Adrenal gland (tissue), 5 donors: ENCODE data around the gene FAM181A.

Experiments used
- POLR2A ChIP-seq, 2 donors: fragments of 450-650 bp; IDR thresholded peaks; one replicate each; pipeline ENCODE4 v1.6.1; 2017; ENCODE audit warnings: antibody characterized with exemption in 2 of 2, mild to moderate bottlenecking in 2 of 2, moderate library complexity in 1 of 2
- TF ChIP-seq, protein P1 (sequence below), 6 experiments: fragments of 450-650 bp in 4 of 6; fragments of 200-600 bp in 2 of 6; sonication (generic) in 1 of 6; IDR thresholded peaks; 1 replicate in 5 of 6; 2 replicates in 1 of 6; pipeline versions ENCODE4 v1.5.1 to v1.8.0; 2016 to 2021; ENCODE audit warnings: antibody characterized with exemption in 6 of 6, mild to moderate bottlenecking in 2 of 6, moderate library complexity in 1 of 6
- donor health status: DM: no; HTN: no; CAD: no.

DNA sequence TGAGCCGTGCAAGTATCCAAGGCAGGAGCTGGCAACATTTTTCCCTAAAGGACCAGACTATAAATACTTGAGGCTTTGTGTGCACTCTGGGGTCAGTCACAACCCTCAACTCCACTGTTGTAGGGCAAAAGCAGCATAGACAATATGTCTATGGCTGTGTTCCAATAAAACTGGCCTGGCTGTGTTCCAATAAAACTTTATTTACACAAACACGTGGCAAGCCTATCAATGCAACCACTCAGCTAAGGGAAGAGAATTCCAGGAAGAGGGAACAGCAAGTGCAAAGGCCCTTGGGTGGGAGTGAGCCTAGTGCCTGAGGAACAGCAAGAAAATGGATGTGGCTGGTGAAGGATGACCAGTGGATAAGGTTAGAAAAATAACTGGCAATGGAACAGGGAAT is 11.3 kb upstream of the FAM181A start:
- TF ChIP-seq, protein P1, sequence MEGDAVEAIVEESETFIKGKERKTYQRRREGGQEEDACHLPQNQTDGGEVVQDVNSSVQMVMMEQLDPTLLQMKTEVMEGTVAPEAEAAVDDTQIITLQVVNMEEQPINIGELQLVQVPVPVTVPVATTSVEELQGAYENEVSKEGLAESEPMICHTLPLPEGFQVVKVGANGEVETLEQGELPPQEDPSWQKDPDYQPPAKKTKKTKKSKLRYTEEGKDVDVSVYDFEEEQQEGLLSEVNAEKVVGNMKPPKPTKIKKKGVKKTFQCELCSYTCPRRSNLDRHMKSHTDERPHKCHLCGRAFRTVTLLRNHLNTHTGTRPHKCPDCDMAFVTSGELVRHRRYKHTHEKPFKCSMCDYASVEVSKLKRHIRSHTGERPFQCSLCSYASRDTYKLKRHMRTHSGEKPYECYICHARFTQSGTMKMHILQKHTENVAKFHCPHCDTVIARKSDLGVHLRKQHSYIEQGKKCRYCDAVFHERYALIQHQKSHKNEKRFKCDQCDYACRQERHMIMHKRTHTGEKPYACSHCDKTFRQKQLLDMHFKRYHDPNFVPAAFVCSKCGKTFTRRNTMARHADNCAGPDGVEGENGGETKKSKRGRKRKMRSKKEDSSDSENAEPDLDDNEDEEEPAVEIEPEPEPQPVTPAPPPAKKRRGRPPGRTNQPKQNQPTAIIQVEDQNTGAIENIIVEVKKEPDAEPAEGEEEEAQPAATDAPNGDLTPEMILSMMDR (IDR thresholded peaks at IDR 0.05): no peak
- no peak for TF ChIP-seq POLR2A (IDR thresholded peaks at IDR 0.05)
